Stomach (tissue), 9 donors: Measurements from ENCODE around the gene SMARCB1. TPM values are rescaled to one million over a fixed set of nuclear protein-coding genes. Genes with fewer than 3 reads are reported as not detected.

Source experiments
- DNase-seq, 2 donors: peaks; one replicate each; pipeline versions ENCODE4 v3.0.0 to v3.0.0-alpha.2; 2013 to 2019
- H3K27ac ChIP-seq, 5 donors: fragments of 200-600 bp in 4 of 5; sonication (generic) in 4 of 5; one replicate each; pipeline ENCODE4 v1.5.1; 2013 to 2019; ENCODE audit warnings: mild to moderate bottlenecking in 1 of 5, moderate library complexity in 1 of 5
- H3K27me3 ChIP-seq, 3 donors: fragments of 200-600 bp; sonication (generic); one replicate each; pipeline ENCODE4 v1.5.1; 2017 to 2019; ENCODE audit warnings: mixed run types in 1 of 3
- H3K36me3 ChIP-seq, 4 donors: fragments of 200-600 bp; sonication (generic); 1 replicate in 3 of 4; 2 replicates in 1 of 4; pipeline ENCODE4 v1.5.1; 2016 to 2019
- H3K4me1 ChIP-seq, 4 donors: fragments of 200-600 bp; sonication (generic); one replicate each; pipeline ENCODE4 v1.5.1; 2016 to 2019
- H3K4me3 ChIP-seq, 4 donors: fragments of 200-600 bp; sonication (generic) in 3 of 4; one replicate each; pipeline ENCODE4 v1.5.1; 2016 to 2019; ENCODE audit warnings: mild to moderate bottlenecking in 1 of 4
- H3K9me3 ChIP-seq, 4 donors: fragments of 200-600 bp; sonication (generic); one replicate each; pipeline ENCODE4 v1.5.1; 2016 to 2019
- EP300 ChIP-seq: sonication (generic); formaldehyde crosslinking; IDR thresholded peaks from one replicate; pipeline ENCODE4 v1.6.1; 2017; ENCODE audit warnings: antibody characterized with exemption
- POLR2A ChIP-seq, 4 donors: fragments of 450-650 bp; IDR thresholded peaks; one replicate each; pipeline ENCODE4 v1.6.1; 2016; ENCODE audit warnings: antibody characterized with exemption in 4 of 4, control low read depth in 2 of 4, mild to moderate bottlenecking in 1 of 4, moderate library complexity in 1 of 4
- POLR2AphosphoS5 ChIP-seq, 3 donors: sonication (generic); formaldehyde crosslinking; IDR thresholded peaks; one replicate each; pipeline ENCODE4 v1.6.1; 2016; ENCODE audit warnings: antibody characterized with exemption in 3 of 3
- WGBS, 5 donors: extraction: QIAGEN DNeasy Blood & Tissue Kit in 3 of 5; methylation state at CpG; one replicate each; pipeline versions ENCODE4 v1.1.5 to v1.1.7; 2013 to 2018; 5-methylcytosine and 5-hydroxymethylcytosine counted together
- intact Hi-C: fragments of 100-400 bp; cut with DNase I; formaldehyde crosslinking; loops from one replicate; pipeline ENCODE4 v1.15.1; 2023; ENCODE audit warnings: low total_unique reads
- polyA plus RNA-seq, 3 donors: library from polyadenylated mRNA; stranded (reverse); fragments of 200-250 nt; gene quantifications; one replicate each; pipeline ENCODE4 v1.2.3, GENCODE V29; 2013
- total RNA-seq, 5 donors: library from RNA; depleted of rRNA; stranded (reverse); fragments of >200 nt; gene quantifications; one replicate each; pipeline versions ENCODE4 v1.1.0 to v1.2.3, GENCODE V29; 2014 to 2016
- TF ChIP-seq, protein P1 (sequence below), 7 experiments: fragments of 450-650 bp in 4 of 7; fragments of 200-600 bp in 3 of 7; sonication (generic) in 3 of 7; IDR thresholded peaks; one replicate each; pipeline ENCODE4 v1.5.1; 2016 to 2019; ENCODE audit warnings: antibody characterized with exemption in 7 of 7, control low read depth in 2 of 7, mild to moderate bottlenecking in 1 of 7
- donor health status: healthy with polysubstance abuse.
- donor health status: Bipolar disorder and iron deficiency.
- donor health status: healthy.

SMARCB1 gene
- total and polyA plus RNA-seq, 8 donors, result 13.4 to 74.6 (median 40.8) TPM

DNA sequence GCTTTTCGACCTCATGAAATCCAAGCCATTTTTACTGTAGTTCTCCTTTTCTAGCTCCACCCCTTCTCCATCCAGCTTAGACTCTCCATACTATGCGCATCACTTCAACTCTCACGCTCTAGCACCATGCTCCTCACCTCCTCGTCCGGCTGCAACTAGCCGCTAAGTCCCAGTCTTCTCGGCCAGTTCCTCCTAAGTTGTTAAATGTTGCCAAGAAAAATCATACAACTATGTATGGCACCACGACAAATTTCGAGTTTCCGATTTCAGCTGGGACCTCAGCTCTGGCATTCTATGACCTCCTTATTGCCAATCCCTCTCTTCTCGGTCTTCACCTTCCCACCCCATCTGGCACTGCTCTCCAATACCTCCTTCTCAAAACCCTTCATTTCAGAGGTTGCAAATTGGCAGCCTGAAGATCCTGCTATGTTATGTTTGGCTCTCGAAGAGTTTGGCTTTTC lies 36.9 kb upstream of the SMARCB1 start:
- no peaks in the 10 kb centered on the region for H3K27me3 ChIP-seq
- TF ChIP-seq EP300 (no peak), POLR2AphosphoS5 (IDR thresholded peaks at IDR 0.05) (no peak), POLR2A (IDR thresholded peaks at IDR 0.05) (no peak)
- TF ChIP-seq, protein P1, sequence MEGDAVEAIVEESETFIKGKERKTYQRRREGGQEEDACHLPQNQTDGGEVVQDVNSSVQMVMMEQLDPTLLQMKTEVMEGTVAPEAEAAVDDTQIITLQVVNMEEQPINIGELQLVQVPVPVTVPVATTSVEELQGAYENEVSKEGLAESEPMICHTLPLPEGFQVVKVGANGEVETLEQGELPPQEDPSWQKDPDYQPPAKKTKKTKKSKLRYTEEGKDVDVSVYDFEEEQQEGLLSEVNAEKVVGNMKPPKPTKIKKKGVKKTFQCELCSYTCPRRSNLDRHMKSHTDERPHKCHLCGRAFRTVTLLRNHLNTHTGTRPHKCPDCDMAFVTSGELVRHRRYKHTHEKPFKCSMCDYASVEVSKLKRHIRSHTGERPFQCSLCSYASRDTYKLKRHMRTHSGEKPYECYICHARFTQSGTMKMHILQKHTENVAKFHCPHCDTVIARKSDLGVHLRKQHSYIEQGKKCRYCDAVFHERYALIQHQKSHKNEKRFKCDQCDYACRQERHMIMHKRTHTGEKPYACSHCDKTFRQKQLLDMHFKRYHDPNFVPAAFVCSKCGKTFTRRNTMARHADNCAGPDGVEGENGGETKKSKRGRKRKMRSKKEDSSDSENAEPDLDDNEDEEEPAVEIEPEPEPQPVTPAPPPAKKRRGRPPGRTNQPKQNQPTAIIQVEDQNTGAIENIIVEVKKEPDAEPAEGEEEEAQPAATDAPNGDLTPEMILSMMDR (IDR thresholded peaks at IDR 0.05), result no peak
- H3K9me3 ChIP-seq, result no peaks in the 10 kb centered on the region
- 40 to 62% (median 47%) methylated on average over 12 of the region's 12 CpGs for WGBS, 5 donors
- peaks cover 3 to 9% (median 6%) of the 10 kb centered on the region in 4 donors for H3K36me3 ChIP-seq
- peak overlapping the region in 3 of 5 donors; percentile 94 to 96 (median 94) for H3K27ac ChIP-seq
- DNase-seq, result peak in 1 of 2 donors; percentile 27
- H3K4me3 ChIP-seq, result peak overlapping the region; percentile 54 to 85 (median 69)
- intact Hi-C loops, result no loop called here
- H3K4me1 ChIP-seq, result peaks cover 9 to 30% (median 19%) of the 10 kb centered on the region in 4 donors

DNA sequence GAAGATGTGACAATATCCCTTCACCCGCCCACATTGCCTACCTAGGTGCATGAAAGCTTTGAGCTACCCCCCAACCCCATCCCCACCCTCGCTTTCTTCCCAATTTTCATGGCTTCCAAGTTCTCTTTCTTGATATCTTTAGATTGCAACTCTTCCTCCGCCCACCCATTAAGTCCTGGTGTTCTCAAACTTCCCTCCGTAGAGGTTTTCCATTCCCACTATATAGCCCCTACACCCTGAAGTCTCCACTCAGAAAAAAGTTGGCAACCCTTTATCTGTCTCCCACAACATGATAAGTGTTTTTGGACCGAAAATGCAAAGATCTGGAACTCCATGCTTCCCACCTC lies 36.4 kb upstream of the SMARCB1 start:
- TF ChIP-seq POLR2AphosphoS5 (IDR thresholded peaks at IDR 0.05) (no peak), POLR2A (IDR thresholded peaks at IDR 0.05) (no peak), EP300 (no peak)
- TF ChIP-seq, protein P1 (IDR thresholded peaks at IDR 0.05), result no peak
- 26 to 35% (median 29%) methylated on average over 5 of the region's 5 CpGs for WGBS, 5 donors
- intact Hi-C loops, result no loop called here
- Histone ChIP-seq H3K27ac (peak overlapping the region; percentile 89 to 96 (median 94)), H3K4me1 (peaks cover 9 to 30% (median 19%) of the 10 kb centered on the region in 4 donors), H3K27me3 (no peaks in the 10 kb centered on the region), H3K36me3 (peaks cover under 1 to 4% (median 2%) of the 10 kb centered on the region in 4 donors), H3K4me3 (peak overlapping the region; percentile 54 to 85 (median 69)), H3K9me3 (no peaks in the 10 kb centered on the region)
- DNase-seq, result no peak

DNA sequence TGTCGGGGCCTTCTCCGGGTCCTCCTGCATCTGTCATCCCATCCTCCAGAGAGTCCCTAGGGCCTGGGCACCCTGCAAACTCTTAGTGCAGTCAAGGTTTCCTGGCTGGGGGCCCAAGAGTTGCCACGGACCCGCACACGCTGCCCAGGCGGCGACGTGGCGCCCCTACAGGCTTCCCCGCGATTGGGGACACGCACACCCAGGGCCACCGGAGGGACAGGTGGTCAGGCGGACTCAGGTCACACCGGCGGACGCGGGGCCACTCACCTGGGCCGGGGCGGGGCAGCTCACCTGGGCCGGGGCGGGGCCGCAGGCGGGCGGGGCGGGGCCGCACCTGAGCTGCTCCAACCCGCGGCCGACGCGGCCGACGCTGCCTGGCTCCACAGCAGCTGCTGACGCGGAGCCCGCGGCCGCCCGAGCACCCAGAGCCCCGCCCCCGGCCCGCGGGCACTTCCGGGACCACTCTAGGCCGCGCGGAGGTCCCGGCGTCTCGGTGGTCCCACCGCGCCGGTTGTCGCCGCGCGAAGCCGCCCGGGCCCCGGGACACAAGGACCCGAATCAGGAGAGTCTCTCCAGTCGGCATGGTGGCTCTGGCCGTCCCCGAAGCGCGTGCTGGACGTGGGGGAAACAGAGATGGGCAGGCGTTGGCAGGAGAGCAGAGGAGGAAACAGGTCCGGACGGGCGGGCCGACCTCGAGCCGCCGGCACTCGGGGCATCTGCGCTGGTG lies 35.9 kb upstream of the SMARCB1 start, which contains the start of gene ZNF70:
ZNF70 (minus strand) TSS at position 399 of the 727 bp plus-strand sequence. CDS start 5,972 bp downstream, outside the sequence.
- Histone ChIP-seq H3K36me3 (no peaks in the 10 kb centered on the region), H3K4me3 (peak within 1 kb of the TSS; percentile 54 to 85 (median 69)), H3K9me3 (no peaks in the 10 kb centered on the region), H3K27ac (peak within 1 kb of the TSS; percentile 89 to 96 (median 94)), H3K4me1 (peaks cover 9 to 27% (median 17%) of the 10 kb centered on the region in 4 donors), H3K27me3 (no peaks in the 10 kb centered on the region)
- DNase-seq, result peak; percentile 95 to 97
- TF ChIP-seq, protein P1 (IDR thresholded peaks at IDR 0.05), result peak in 1 of 7 experiments; percentile 26
- TF ChIP-seq POLR2AphosphoS5 (IDR thresholded peaks at IDR 0.05) (peak in 2 of 3 donors; percentile 60 to 70), EP300 (no peak), POLR2A (IDR thresholded peaks at IDR 0.05) (peak in 1 of 4 donors; percentile 39)
- intact Hi-C loops, result no loop called here
- WGBS, 5 donors, result 0 to 1% (median 1%) methylated on average over 8 to 77 of the region's 78 CpGs

DNA sequence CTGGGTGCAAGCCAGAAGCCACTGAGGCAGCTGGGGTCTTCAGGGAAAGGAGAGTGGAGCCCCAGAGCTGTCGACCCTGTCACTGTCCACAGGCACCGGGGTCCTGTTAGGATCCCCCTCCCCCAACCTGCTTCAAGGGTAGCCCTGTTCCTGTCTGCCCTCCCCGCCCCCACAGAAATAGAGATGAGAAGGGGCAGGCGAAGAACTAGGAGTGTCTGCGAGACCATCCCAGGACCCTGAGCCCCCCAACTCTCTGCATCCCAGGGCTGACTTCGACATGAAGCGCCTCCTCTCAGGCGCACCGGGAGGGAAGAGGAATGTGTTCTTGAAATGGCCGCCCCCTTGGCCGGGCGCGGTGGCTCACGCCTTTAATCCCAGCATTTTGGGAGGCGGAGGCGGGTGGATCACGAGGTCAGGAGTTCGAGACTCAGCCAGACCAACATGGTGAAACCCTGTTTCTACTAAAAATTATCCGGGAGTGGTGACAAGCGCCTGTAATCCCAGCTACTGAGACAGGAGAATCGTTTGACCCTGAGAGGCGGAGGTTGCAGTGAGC lies 35.2 kb upstream of the SMARCB1 start:
- no peak for DNase-seq
- H3K27me3 ChIP-seq, result no peaks in the 10 kb centered on the region
- H3K4me1 ChIP-seq, result peaks cover 9 to 22% (median 17%) of the 10 kb centered on the region in 4 donors
- H3K9me3 ChIP-seq, result no peaks in the 10 kb centered on the region
- 17 to 28% (median 20%) methylated on average over 21 to 22 of the region's 22 CpGs for WGBS, 5 donors
- TF ChIP-seq EP300 (no peak), POLR2AphosphoS5 (IDR thresholded peaks at IDR 0.05) (no peak), POLR2A (IDR thresholded peaks at IDR 0.05) (no peak)
- TF ChIP-seq, protein P1 (IDR thresholded peaks at IDR 0.05), result no peak
- peak overlapping the region; percentile 54 to 85 (median 69) for H3K4me3 ChIP-seq
- H3K36me3 ChIP-seq, result no peaks in the 10 kb centered on the region
- H3K27ac ChIP-seq, result peak overlapping the region; percentile 89 to 96 (median 94)
- intact Hi-C loops, result no loop called here
